ENCODE measurements around the gene ZNF892. TPM values are rescaled to one million over a fixed set of nuclear protein-coding genes. Genes with fewer than 3 reads are reported as not detected.
"Not testable (repeated sequence)": the region's sequence is repeated elsewhere in the genome, so short reads cannot be mapped to it uniquely, and the experiment has no call there.

Gene ZNF892
- total RNA-seq, 2 experiments from 2014 or later, result 3.5 to 3.9 TPM

GRCh38 chr2:95238131-95238530 lies 30.8 kb downstream of the ZNF892 start:
- Mint-ChIP-seq H3K4me1 (no peaks in the 10 kb centered on the region), H3K4me3 (no peak overlapping the region), H3K27me3 (no peaks in the 10 kb centered on the region), H3K36me3 (no peaks in the 10 kb centered on the region), H3K27ac (no peak overlapping the region), H3K9me3 (ENCODE audit: low read depth) (peaks cover 14% of the 10 kb centered on the region)
- CTCF ChIA-PET, result no interaction called here
- DNase-seq (no peak), ATAC-seq (no peak)

- Mint-ChIP-seq H3K4me3 (no peak overlapping the region), H3K27ac (no peak overlapping the region), H3K4me1 (no peaks in the 10 kb centered on the region), H3K36me3 (no peaks in the 10 kb centered on the region), H3K27me3 (no peaks in the 10 kb centered on the region), H3K9me3 (ENCODE audit: low read depth) (peaks cover 16% of the 10 kb centered on the region)
- CTCF ChIA-PET, result no interaction called here
- ATAC-seq (no peak), DNase-seq (no peak)
These were observed 32.8 kb downstream of the ZNF892 start for GRCh38 chr2:95240091-95240490.

GRCh38 chr2:95240556-95240955 lies 33.2 kb downstream of the ZNF892 start:
- Mint-ChIP-seq H3K36me3 (no peaks in the 10 kb centered on the region), H3K27ac (no peak overlapping the region), H3K27me3 (no peaks in the 10 kb centered on the region), H3K4me3 (no peak overlapping the region), H3K4me1 (no peaks in the 10 kb centered on the region), H3K9me3 (ENCODE audit: low read depth) (peaks cover 16% of the 10 kb centered on the region)
- ATAC-seq, result no peak
- no peak for DNase-seq
- CTCF ChIA-PET, result no interaction called here

GRCh38 chr2:95242084-95242483 lies 34.8 kb downstream of the ZNF892 start:
- H3K4me3 Mint-ChIP-seq, H3K36me3 Mint-ChIP-seq, H3K4me1 Mint-ChIP-seq, DNase-seq, CTCF ChIA-PET, H3K27ac Mint-ChIP-seq, H3K27me3 Mint-ChIP-seq, ATAC-seq: not testable (repeated sequence)
- H3K9me3 Mint-ChIP-seq (ENCODE audit: low read depth), result peaks cover 16% of the 10 kb centered on the region

Other genes starting within 250 kb of the ZNF892 start
- 100 to 1,000 TPM in 1 of 2 experiments, 10 to 100 TPM in 1; 54.6 to 178 TPM for gene MAL, start 181.8 kb upstream of the ZNF892 start, total RNA-seq
- gene MRPS5, start 85.7 kb upstream of the ZNF892 start, total RNA-seq, result 10 to 100 TPM; 80.0 to 82.7 TPM
- 10 to 100 TPM; 12.0 to 14.2 TPM for gene ZNF514, start 47.7 kb upstream of the ZNF892 start, total RNA-seq
- gene ZNF2, start 41.7 kb upstream of the ZNF892 start, total RNA-seq, result 1 to 10 TPM; 5.0 to 5.2 TPM
- under 1 TPM in 1 of 2 experiments, not detected in 1; 0.82 TPM for gene PROM2, start 66.9 kb downstream of the ZNF892 start, total RNA-seq
- not detected for gene KCNIP3, start 89.8 kb downstream of the ZNF892 start, total RNA-seq
- 10 to 100 TPM; 36.0 to 38.6 TPM for gene FAHD2A, start 195.2 kb downstream of the ZNF892 start, total RNA-seq